Measurements from ENCODE around the gene DDX52. TPM values are rescaled to one million over a fixed set of nuclear protein-coding genes. Genes with fewer than 3 reads are reported as not detected.

Gene DDX52
- total RNA-seq, 1 experiment from 2014 or later = 65.4 TPM

DNA sequence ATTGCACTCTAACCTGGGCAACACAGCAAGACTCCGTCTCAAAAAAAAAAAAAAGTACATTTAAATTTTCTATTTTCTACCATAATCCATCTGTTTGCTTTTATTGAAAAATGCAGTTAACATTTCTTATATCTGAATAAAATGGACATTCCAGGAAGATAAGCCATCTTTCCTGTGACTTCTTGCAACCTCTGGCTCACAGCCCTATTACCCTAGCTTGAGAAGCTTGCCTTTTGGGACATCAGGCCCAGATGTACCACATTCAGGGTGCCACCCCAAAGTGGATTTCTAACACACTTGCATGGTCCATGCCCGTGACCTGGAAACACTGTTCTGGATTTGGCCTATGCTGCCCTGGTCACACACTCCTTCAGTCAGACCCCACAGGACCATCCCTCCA is 30.1 kb upstream of the DDX52 start:
- H2BK120ac ChIP-seq (ENCODE audit: low read depth, low read length, poor library complexity, severe bottlenecking) = no peak overlapping the region
- H3K18ac ChIP-seq (ENCODE audit: insufficient read length, low read depth, low read length) = no peak overlapping the region
- no peak overlapping the region for H2AK5ac ChIP-seq (ENCODE audit: insufficient read length, low read length)
- no peak overlapping the region for H3K56ac ChIP-seq (ENCODE audit: insufficient read length, low read depth, low read length)
- no peak overlapping the region for H3K9ac ChIP-seq (ENCODE audit: extremely low read depth, insufficient read length, low read length)
- H4K8ac ChIP-seq (replicated peaks; ENCODE audit: insufficient read length, low read depth, low read length) = no peak overlapping the region
- Mint-ChIP-seq H3K4me1 (peaks cover 9 to 10% of the 10 kb centered on the region in 2 experiments), H3K27ac (no peak overlapping the region), H3K27me3 (ENCODE audit: low read depth) (peaks cover 2% of the 10 kb centered on the region), H3K36me3 (ENCODE audit: insufficient read depth in 1 of 3, low read depth in 3 of 3) (peaks cover 0 to 1% (median 0%) of the 10 kb centered on the region in 3 experiments; a peak in 2 of 7 replicates), H3K9me3 (peaks cover under 1% of the 10 kb centered on the region in 2 experiments; a peak in 2 of 5 replicates), H3K4me3 (no peak overlapping the region)
- no CpG with 5 or more reads among the region's 2 CpGs for WGBS (ENCODE audit: extremely low coverage, insufficient read length, low lambda C conversion rate)
- no peak overlapping the region for H3K4me2 ChIP-seq (ENCODE audit: insufficient read depth, insufficient read length, low read length)
- no peaks in the 10 kb centered on the region for H3K79me1 ChIP-seq (ENCODE audit: insufficient read depth, low read depth, low read length, poor library complexity, severe bottlenecking)
- H3K9me3 ChIP-seq (ENCODE audit: control insufficient read depth, low read depth, low read length) = no peaks in the 10 kb centered on the region
- H2BK20ac ChIP-seq (ENCODE audit: low read depth, low read length, poor library complexity, severe bottlenecking) = no peak overlapping the region
- no peaks in the 10 kb centered on the region for H3K27me3 ChIP-seq (ENCODE audit: insufficient read depth, low read length)
- no peak overlapping the region for H3K27ac ChIP-seq (ENCODE audit: insufficient read length, low read depth, low read length)
- H4K20me1 ChIP-seq (ENCODE audit: control insufficient read depth, insufficient read depth, insufficient read length) = no peaks in the 10 kb centered on the region
- no peak overlapping the region for H3T11ph ChIP-seq (ENCODE audit: low read length)
- H2BK15ac ChIP-seq (ENCODE audit: low read depth, low read length) = no peak overlapping the region
- no peak overlapping the region for H2AFZ ChIP-seq (ENCODE audit: low read length)
- H3K4ac ChIP-seq (ENCODE audit: low read depth, low read length) = no peak overlapping the region
- no peaks in the 10 kb centered on the region for H3K4me1 ChIP-seq (ENCODE audit: insufficient read depth, low read length)
- H4K91ac ChIP-seq (ENCODE audit: insufficient read length, low read depth, low read length) = no peak overlapping the region
- peaks cover 2% of the 10 kb centered on the region for H3K23me2 ChIP-seq (ENCODE audit: insufficient read length, low read depth, low read length, poor library complexity, severe bottlenecking)
- H3K14ac ChIP-seq (ENCODE audit: insufficient read depth, low read length) = no peak overlapping the region
- H3K79me2 ChIP-seq (ENCODE audit: insufficient read depth, low read length) = no peaks in the 10 kb centered on the region
- no peak for TF ChIP-seq CTCF (conservative IDR thresholded peaks at IDR 0.05)
- H4K5ac ChIP-seq (ENCODE audit: insufficient read length, low read depth, low read length) = no peak overlapping the region
- no peak for DNase-seq
- H2BK12ac ChIP-seq (ENCODE audit: insufficient read length, low read depth, low read length) = no peak overlapping the region
- no peak overlapping the region for H3K23ac ChIP-seq (ENCODE audit: insufficient read length, low read depth, low read length)
- H2BK5ac ChIP-seq (ENCODE audit: insufficient read length, low read length) = no peak overlapping the region

All from H9 (cell line).